HG03060 (cell line): Measurements from ENCODE around the gene TTC16.
"Not testable (repeated sequence)": the region's sequence is repeated elsewhere in the genome, so short reads cannot be mapped to it uniquely, and the experiment has no call there.

Experiments
- ATAC-seq: cut with Tn5 transposase; IDR thresholded peaks from one replicate; pipeline ENCODE4 v1.9.1; 2021; ENCODE audit warnings: low read depth, moderate number of reproducible peaks; ENCODE audit not compliant: unreplicated experiment

The TTC16 gene

DNA sequence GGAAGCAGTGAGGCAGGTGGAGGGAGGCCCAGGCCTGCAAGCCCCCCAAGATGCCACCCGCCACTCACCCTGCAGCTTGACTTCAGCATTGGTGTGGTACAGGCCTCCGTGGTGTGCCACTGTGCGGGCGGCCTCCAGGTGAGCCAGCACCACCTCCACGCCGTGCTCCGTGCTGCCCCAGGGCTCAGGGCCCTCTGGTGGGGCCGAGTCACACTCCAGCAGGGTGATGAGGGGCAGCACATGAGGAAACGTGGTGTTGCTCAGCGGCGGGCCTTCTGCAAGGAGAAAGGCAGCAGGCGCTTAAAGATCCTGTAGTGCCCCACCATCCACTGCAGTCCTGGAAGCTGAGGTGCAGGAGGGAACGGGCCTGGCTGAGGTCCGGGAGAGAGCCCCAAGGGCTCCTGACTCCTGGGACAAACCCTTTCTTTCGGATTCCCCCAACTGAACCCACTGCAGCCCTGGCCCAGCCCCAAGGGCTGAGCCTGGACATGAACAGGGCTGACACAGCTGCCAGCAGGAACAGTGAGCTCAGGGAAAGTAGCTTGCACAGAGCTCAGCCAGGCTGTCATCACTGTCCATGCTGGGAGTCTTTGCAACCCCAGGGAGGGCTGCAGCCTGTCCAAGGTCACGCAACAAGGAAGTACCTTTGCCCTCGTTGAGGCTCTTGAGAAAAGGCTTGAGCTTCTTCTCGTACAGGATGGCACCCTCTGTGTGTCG is 23.9 kb downstream of the TTC16 start:
- ATAC-seq: no peak

DNA sequence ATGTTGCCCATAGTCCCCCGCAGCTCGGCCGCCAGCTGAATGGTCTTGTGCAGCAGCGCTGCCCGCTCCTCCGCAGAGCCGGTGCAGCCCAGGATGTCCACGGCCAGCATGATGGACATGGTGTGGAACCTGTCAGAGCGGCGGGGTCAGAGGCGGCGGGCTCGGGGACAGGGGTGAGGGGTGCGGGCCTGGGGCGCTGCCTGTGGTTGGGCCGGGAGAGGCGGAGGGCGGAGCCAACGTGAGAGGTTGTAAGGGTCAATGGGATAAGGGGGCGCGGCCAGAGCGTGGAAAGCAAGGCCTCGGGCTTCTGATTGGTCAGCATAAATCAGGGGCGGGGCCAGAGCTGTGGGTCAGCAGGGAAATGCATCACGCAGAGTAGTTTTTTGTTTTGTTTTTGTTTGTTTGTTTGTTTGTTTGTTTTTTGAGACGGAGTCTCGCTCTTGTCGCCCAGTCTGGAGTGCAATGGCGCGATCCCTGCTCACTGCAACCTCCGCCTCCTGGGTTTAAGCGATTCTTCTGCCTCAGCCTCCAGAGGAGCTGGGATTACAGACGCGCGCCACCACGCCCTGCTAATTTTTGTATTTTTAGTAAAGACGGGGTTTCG is 26.1 kb downstream of the TTC16 start:
- ATAC-seq: no peak

DNA sequence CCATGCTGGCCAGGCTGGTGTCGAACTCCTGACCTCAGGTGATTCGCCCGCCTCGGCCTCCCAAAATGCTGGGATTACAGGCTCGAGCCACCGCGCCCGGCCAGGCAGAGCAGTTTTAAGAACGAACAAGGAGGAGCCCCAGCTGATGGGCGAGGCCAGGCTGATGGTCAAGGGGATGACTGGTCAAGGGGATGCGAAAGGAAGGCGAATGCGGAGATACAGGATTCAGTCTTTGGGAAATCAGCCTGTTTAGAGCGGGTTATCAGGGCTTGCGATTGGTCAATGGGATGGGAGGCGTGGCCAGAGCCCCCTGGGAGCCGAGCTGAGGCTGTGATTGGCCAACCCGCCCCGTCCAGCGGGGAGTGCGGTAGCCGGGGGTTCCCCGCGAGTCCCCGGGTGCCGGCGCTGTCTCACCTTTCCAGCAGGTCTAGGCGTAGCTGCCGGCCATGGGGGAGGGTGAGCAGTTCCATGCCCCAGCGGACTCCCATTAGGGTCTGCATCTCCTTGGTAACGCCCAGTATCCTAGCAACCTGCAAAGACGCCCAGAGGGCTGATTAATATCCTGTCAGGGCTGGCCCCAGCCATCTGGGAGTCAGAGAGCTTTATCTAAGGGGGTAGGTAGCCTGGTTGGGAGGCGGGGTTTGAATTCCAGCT is 26.7 kb downstream of the TTC16 start:
- ATAC-seq: no peak

DNA sequence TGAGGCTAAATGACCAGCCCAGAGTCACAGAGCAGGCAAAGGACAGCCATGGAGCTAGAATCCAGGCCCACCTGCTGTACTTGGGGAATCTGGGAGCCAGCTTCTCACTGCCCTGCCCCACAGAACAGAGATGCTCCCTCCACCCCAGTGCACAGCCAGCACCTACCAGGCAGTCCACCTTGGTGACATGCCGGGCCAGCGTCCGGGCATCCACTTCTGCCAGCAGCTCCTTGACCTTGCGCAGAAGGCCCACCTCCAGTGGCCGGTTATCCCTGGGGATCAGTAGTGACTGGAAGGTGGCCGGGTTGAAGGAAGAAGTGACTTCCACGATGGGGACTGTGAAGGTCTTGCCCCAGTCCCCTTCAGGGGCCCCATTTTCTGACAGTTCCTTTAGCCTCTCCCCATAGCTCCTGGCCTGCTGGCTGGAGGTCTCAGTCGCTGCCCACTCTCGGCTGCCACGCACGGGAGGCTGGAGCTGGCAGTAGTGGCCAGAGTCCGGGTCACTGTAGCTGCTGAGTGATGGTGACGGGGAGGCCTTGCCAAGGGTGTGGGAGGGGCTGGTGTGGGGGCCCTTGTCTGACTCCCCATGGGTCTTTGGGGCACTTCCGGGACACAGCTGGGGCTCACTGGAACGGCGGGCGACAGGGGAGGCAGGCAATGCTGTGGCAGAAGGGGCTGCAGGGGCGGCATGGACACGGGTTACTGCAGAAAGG is 28.7 kb downstream of the TTC16 start:
- no peak for ATAC-seq

DNA sequence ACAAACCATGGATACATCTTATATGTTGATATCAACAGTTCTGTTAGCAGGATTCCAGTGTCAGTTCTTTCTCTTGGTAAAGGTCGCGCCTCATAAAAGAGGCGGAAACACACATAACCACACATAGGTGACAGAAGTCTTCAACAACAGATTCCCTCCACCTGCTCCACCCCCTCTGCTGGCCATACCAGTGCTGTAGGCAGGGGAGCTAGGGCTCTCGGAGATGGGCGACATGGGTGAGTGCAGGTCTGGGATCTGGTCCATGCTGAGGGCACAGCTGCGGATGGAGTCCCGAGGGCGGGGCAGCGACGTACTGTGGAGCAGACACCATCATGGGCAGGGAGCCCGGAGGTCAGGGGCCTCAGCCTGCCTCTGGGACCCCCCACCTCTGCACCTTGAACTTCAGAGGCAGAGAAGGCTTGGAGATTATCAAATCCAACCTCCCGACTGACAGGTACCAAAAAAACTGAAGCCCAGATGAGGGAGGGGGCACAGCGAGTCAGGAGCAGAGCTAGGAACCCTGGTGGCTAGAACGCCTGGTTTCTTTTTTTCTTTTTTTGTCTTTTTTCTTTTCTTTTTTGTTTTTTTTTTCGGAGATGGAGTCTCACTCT is 31.2 kb downstream of the TTC16 start:
- ATAC-seq: no peak

DNA sequence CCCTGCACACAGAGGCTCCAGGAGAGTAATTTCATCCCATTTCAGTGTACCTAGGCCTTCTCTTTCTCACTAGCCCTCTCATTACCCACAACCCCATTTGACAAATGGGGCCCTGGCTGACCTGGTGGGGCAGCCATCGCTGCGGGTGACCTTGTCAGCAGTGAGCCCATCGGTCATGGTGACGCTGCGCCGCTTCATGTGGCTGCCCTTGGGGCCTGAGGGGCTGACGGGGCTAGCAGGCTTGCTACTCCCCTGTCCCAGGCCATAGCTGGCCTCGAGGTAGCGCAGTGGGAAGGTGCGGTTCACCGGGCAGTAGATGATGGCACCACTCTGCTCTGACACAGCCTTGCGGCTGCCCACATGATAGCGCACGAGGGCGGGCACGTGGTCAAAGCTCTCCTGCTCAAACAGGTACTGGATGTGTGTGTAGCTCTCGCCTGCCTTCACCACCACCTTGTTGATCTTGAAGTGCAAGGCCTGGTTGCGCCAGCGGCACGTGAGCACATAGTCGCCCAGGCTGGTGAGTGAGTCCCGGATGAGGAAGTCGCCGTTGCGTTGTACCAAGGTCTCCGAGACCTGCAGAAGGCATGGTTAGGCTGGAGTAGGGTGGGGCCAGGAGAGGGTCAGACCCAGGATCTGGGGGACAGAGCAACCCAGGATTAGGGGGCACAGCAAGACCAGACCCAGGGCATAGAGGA is 33.4 kb downstream of the TTC16 start:
- no peak for ATAC-seq

DNA sequence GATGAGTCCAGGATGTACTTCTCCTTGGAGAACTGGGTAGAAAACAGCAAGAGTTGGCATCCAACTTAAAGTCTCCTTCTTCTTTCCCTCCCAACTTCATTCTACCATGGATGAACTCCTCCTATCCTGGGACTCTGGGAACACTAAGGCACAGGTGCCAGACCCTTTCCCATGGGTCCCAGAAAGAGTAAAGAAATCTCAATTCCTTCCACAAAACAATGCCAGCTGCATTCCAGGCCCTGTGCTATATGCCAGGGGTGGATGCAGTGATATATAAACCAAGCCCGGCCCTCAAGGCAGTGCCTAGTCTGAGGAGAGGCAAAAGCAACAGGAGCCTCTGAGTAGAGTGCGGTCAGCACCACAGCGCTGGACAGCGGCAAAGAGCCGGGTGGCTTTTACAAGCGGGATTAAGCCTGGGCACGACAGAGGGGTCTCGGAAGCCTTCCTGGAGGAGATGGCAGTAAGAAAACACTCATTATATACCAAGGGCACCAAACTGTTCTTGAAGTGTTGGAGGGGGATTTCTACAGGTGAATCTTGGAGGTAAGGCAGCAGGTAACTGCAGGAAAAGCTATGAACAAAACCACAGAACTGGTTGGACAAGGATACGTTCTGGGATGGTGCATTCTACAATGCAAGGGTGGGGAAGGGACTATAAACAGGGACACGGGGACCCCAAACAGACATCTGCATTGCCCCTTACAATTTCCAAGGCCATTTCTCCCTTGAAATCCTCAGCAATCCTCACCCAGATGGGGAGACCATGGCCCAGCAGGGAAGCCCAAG is 35.6 kb downstream of the TTC16 start:
- ATAC-seq: no peak

DNA sequence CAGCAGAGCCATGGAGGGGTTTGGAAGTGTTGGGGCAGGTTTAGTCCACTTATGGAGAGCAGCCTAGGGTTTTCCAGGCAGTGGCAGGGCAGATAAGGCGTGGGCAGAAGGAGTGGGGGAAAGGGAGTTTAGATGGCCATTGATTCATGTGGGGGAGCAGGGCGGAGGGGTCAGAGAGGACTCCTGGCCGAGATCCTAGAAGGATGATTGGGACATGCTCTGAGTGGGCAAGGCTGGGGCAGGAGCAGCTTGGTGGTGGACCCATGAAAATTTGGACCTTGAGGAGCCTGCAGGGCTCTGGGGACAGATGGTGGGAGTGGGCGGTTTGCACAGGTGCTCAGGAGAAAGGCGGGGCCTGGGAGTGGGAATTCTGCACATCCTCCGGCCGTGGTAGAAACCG is 37.3 kb downstream of the TTC16 start:
- ATAC-seq: no peak

DNA sequence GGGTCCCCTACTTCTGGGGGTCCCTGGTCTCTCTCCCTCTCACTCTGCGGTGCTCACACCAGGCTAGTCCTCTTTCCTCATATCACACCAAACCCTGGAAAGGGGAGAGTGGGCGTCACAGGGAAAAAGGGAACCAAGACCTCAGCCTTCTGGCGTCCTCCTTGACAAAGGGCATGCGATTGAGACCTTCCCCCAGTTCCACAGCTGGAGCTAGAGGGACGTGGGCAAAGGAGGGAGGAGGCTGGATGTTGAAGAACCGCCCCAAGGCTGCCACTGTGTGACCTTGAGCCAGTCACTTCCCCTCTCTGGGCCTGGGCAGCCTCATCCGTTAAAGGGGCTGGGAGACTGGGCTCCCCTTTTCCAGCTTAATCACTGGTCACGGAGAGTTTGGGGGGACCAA is 37.7 kb downstream of the TTC16 start:
- ATAC-seq: no peak

DNA sequence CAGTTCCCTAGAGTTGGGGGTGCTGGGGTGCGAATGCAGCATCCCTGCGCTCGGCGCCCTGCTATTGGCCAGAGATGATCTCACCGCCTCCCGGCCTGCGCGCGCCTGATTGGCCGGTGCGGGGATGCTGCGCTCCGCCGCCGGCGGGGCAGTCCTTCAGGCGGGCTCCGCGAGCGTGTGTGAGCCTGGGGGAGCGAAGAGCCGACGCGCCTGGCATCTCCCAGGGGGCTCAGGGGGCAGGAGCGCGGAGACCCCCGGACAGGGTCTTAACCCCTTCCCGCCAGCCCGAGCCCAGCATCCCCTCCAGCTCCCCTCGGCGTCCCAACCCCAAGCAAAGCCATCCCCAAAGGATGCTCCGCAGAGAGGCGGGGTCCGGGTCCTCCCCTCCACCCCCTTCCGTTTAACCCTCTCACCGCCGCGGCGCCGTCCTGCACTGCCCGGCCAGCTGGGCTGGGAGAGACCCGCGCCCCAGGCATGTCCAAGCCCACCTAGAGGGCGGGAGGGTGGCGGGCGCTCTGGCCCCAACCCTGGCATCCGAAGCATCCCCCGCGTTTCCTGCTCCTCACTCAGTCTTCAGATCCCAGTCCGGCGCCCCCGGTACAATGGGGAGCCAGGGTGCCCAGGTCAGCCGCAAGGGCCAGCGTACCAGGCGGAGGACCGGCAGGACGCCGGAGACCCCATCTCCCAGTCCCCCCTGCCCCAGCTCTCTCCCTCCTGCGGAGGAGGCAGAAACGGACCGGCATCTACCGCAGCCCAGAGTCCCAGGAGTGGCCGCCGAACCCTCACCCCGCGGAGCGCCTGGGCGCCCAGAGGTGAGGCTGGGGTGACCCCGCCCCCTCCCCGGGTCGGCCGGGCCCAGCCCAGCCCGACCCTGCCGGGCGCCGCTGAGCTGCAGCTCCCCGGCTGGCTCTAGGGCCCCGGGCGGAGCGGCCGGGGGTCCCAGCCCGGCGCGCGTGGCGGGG is 38.5 kb downstream of the TTC16 start:
- no peak for ATAC-seq

DNA sequence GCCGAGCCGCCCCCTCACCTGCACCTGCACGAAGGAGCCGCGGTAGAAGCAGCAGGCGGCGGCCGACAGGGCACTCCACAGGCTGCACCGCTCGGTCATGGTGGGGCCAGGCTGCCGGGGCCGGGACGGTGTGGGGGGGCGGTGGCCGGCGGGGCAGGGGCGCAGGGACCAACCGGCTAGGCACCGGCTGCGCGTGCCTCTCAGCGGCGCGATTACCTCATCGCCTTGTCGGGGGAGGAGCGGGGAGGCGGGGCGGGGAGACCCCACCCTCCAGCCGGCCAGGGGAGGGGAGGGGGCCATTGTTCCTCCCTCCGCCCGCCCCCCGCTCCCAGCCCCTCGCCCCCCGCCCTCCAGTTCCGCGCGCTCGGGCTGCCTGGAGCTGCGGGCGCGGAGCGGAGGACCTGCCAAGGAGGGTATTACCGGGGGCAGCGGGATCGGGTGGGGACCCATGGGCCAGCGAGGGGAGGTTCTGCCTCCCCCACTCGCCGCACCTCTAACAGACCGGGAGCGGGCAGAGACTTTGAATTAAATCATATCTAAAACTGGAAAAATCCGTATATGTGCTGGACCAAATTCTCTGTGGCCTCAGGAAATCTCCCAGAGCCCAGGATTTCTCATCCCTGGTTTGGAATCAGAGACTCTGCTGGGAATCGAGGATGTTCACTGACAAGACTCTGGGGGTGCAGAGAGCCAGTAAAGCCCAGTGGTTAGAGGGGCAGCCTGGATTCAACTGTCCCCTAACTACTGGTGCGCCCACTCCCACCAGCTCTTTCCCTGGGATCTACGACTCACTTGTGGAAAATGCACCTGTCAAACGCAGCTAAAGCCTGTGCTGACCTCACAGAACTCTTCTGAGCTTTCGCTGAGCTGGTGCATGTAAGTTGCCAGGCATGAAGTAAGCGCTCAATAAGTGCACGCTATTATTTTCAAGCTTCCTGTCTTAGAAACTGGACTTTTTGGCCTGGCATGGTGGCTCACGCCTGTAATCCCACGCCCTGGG is 39.5 kb downstream of the TTC16 start:
- no peak for ATAC-seq

DNA sequence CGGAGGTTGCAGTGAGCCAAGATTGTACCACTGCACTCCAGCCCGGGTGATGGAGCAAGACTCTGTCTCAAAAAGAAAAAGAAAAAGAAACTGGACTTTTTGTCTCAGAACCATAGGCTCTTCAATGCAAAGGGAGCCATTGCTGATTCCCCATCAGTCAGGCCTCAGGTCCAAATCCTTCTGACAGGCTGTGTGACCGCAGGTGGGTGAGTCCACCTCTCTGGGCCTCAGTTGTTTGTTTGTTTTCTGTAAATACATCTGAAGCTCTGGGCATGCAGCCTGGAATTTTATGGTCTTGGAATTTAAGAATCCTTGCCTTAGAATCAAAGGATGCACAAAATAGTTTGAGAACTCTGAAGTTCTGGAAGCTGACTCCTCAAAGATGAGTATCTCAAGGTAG is 40.4 kb downstream of the TTC16 start:
- no peak for ATAC-seq

DNA sequence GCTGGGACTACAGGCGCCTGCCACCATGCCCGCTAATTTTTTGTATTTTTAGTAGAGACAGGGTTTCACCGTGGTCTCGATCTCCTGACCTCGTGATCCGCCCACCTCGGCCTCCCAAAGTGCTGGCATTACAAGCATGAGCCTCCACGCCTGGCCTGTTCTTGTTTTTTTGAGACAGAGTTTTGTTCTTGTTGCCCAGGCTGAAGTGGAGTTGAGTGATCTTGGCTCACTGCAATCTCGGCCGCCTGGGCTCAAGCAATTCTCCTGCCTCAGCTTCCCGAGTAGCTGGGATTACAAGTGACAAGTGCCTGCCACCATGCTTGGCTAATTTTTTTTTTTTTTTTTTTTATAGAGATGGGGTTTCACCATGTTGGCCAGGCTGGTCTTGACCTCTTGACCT is 40.9 kb downstream of the TTC16 start:
- ATAC-seq: not testable (repeated sequence)

DNA sequence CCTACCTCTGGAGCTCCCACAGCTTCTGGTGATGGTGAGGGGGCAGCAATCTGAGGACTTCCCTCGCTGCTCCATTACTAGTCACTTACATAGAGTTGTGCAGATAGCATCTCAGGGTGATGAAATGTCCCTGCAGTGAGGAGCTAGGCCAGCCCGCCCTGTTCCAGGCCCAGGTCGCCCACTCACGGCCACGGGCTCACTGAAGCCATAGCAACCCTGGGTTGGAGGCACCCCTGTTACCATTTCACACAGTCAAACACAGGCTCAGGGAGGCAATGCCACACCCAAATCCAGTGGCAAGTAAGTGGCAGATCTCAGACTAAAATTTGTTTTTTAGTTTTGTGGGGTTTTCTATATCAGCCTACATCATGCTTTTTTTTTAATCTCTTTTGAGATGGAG is 43.0 kb downstream of the TTC16 start:
- no peak for ATAC-seq

DNA sequence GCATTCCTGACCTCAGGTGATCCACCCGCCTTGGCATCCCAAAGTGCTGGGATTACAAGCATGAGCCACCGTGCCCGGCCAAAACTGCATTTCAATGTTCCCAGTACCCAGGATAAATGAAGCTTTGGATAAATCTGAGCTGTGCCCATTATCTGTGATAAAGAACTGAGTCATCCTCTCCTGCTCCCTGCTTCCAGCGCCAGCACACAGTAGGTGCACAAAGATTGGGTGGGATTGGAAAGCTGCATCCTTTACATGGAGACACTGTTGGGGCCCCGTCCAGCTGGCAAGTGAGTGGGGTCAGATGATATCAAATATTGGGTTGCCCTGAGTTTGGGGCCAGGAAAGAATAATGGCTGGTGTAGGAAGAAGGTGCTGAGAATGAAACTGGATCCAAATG is 45.2 kb downstream of the TTC16 start:
- ATAC-seq: no peak

DNA sequence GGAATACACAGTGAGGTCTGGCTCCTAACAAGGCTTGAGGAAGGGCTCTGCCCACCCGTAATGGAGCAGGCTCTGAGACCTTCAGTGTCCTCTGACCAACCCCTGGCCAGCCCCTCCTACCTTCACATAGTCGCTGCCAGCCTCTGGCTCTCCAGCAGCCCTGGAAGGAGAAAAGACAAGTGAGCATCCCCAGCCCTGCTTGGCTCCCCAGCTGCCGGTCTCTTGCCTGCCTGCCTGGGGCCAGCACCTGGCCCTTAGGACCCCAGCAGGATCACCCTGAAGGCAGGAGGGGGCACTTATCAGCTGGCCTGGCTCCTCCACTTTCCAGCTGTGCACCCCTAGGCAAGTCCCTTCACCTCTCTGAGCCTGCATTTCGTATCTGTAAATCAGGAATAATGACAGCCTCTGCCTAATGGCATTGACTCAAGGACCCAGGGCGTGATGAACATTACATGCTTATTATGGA is 45.6 kb downstream of the TTC16 start:
- no peak for ATAC-seq

DNA sequence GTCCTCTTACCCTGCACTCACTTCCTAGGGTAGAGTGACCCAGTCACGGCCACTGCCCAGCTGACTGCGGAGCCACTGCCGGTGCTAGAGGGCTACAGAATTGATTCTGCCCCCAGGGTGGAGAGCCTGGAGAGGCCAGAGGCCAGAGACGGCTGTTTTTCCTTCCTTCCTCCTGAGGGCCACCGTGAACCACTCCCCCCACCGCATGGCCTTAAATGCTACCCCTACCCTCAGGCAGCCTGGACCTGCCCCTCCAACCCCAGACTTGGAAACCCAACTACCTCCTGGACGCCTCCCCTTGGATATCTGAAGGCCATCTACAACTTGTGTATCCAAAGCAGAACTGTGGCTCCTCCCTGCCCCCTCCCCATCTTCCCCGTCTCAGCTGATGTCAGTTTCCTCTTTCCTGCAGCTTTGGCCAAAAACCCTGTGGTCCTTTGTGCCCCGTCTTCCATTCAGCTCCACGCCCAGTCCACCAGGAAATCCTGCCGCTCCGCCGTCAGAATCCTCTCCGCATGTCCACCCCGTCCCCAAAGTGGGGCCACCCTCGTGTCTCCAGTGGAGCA is 46.3 kb downstream of the TTC16 start:
- no peak for ATAC-seq
